Measurements from ENCODE around the gene SCAMP4.
"Not testable (repeated sequence)": the region's sequence is repeated elsewhere in the genome, so short reads cannot be mapped to it uniquely, and the experiment has no call there.

SCAMP4 gene

GRCh38 chr19:1883784-1884183 is 21.4 kb upstream of the SCAMP4 start:
- no peak for DNase-seq

GRCh38 chr19:1884291-1884718 is 20.9 kb upstream of the SCAMP4 start:
- DNase-seq, result no peak

- DNase-seq, result no peak
These were observed 20.4 kb upstream of the SCAMP4 start for GRCh38 chr19:1884719-1885334.

- not testable (repeated sequence) for DNase-seq
These were observed 19.6 kb upstream of the SCAMP4 start, which contains the start of gene ABHD17A for GRCh38 chr19:1885398-1886119. Gene ABHD17A (minus strand): TSS chr19:1885496. CDS start chr19:1881566, 3,930 bp downstream.

DNA sequence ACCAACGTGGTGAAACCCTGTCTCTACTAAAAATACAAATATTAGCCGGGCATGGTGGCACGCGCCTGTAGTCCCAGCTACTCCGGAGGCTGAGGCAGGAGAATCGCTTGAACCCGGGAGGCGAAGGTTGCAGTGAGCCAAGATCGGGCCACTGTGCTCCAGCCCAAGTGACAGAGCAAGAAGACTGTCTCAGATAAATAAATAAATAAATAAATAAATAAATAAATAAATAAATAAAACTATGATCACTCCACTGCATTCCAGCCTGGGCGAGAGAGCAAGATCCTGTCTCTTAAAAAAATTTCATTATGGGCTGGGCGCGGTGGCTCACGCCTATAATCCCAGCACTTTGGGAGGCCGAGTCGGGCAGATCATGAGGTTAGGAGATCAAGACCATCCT is 18.8 kb upstream of the SCAMP4 start:
- not testable (repeated sequence) for DNase-seq

DNA sequence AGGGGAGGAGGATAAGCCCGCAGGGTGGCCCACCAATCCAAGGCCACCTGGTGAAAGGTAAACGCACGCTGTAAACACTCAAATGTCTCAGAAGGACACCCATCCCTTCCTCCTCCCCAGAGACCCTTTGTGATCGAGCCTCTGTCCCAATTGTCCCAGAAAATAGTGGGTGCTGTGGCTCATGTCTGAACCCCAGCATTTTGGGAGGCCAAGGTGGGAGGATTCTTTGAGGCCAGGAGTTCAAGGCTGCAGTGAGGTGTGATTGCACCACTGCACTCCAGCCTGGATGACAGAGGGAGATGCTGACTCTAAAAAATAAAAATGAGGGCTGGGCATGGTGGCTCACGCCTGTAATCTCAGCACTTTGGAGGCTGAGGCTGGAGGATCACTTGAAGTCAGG is 16.8 kb upstream of the SCAMP4 start:
- no peak for DNase-seq

- DNase-seq, result no peak
These were observed 15.3 kb upstream of the SCAMP4 start for GRCh38 chr19:1889907-1890306.

DNA sequence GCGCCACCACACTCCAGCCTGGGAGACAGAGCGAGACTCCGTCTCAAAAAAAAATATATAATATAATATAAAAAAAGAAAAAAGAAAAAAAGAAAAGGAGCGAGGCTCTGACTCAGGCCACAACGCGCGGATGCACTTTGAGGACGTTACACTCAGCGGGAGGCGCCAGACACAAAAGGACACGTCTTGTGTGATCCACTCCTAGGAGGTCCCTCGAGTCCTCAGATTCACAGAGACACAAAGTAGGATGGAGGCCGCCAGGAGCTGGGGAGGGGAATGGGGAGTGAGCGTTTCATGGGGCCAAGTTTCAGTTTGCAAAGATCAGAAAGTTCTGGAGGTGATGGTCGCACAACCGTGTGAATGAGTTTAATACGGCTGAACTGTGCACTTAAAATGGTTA is 11.4 kb upstream of the SCAMP4 start:
- no peak for DNase-seq

DNA sequence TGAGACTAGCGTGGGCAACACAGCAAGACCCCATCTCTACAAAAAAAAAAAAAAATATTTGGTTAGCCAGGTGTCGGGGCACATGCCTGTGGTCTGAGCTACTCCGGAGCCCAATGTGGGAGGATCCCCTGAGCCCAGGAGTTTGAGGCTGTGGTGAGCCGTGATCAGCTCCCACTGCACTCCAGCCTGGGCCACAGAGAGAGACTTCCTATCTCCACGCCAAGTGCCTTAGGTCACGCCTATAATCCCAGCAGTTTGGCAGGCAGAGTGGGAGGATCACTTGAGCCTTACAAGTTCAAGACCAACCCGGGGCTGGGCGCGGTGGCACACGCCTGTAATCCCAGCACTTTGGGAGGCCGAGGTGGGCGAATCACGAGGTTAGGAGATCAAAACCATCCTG is 8.7 kb upstream of the SCAMP4 start:
- no peak for DNase-seq

- no peak for DNase-seq
These were observed 3.2 kb upstream of the SCAMP4 start for GRCh38 chr19:1901940-1902404.

DNA sequence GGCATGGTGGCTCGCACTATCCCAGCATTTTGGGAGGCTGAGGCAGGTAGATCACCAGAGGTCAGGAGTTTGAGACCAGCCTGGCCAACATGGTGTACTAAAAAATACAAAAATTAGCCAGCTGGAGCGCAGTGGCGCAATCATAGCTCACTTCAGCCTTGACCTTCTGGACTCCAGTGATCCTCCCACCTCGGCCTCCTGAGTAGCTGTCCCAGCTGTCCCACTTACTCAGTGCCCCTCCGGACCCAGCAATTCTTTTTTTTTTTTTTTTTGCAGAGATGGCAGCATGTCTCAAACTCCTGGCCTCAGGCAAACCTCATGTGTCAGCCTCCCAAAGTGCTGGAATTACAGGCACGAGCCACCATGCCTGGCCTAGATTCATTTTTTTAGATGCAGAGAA is 2.3 kb upstream of the SCAMP4 start:
- no peak for DNase-seq

- no peak for DNase-seq
These were observed 414 bp upstream of the SCAMP4 start for GRCh38 chr19:1904860-1905109.

DNA sequence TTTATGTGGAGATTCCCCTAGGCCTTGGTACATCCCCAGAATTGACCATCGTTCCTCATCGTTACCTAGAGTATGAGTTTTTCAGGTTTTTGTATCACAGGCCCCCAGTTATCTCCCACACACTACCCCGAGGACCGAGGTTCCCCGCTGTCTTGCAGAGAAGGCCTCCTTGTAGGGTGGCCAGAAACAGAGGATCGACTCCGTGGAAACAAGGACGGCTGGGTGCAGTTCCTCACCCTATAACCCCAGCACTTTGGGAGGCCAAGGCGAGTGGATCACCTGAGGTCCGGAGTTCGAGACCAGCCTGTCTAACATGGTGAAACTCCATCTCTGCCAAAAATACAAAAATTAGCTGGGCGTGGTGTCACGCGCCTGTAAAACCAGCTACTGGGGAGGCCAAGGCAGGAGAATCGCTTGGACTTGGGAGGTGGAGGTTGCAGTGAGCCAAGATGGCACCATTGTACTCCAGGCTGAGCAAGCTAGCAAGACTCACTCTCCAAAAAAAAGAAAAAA is 720 bp downstream of the SCAMP4 start:
- no peak for DNase-seq

- no peak for DNase-seq
These were observed 1.9 kb downstream of the SCAMP4 start for GRCh38 chr19:1906985-1907562.

GRCh38 chr19:1907563-1908363 is 2.6 kb downstream of the SCAMP4 start:
- DNase-seq, result no peak

DNA sequence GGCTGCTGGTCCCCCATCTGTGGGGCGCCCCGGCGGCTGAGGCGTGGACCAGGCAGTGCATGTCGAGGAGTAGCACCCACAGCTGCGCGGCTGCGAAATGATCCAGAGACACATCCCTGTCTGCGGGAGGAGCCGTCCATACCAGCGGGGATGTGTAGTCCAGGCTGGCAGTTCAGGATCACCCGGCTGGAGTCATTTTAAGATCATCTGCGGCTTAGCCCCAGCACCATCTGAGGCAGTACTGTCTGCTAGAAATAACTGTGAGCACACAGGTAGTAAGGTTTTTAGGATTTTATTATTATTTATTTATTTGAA is 3.1 kb downstream of the SCAMP4 start:
- DNase-seq, result no peak

- no peak for DNase-seq
These were observed 4.5 kb downstream of the SCAMP4 start for GRCh38 chr19:1909761-1910080.

- DNase-seq, result no peak
These were observed 5.0 kb downstream of the SCAMP4 start for GRCh38 chr19:1910177-1910576.

GRCh38 chr19:1911098-1911497 is 5.9 kb downstream of the SCAMP4 start:
- no peak for DNase-seq

GRCh38 chr19:1911995-1912394 is 6.8 kb downstream of the SCAMP4 start:
- no peak for DNase-seq

- no peak for DNase-seq
These were observed 7.7 kb downstream of the SCAMP4 start for GRCh38 chr19:1912760-1913505.

GRCh38 chr19:1913781-1914577 is 8.8 kb downstream of the SCAMP4 start:
- no peak for DNase-seq
